HCT116 (cell line): ENCODE measurements around the gene CDKAL1. TPM values are rescaled to one million over a fixed set of nuclear protein-coding genes. Genes with fewer than 3 reads are reported as not detected.

ENCODE experiments used
- ATAC-seq: fragments of 200-7000 bp; cut with Tn5 transposase; 2 replicates; pipeline ENCODE4 v1.9.1; 2020; ENCODE audit warnings: mild to moderate bottlenecking, moderate library complexity
- BruUV-seq: library from RNA; stranded (reverse); fragments of 400-500 nt; replicated peaks from 2 replicates; lab custom pipeline; 2021; lab: Mats Ljungman, UMichigan
- CTCF ChIA-PET: fragments of 300-600 bp; sonication (Branson Sonifier 250); formaldehyde crosslinking; loops from one replicate; lab custom pipeline; 2021; ENCODE audit warnings: antibody characterized with exemption; lab: Charles Lee
- POLR2A ChIA-PET: fragments of 300-600, 350-600 bp; sonication (Branson Sonifier 250); formaldehyde crosslinking; loops from one replicate; lab custom pipeline; 2021; ENCODE audit warnings: antibody characterized with exemption; lab: Charles Lee
- RAD21 ChIA-PET, 2 experiments: fragments of 300-600 bp; sonication (Branson Sonifier 250); formaldehyde crosslinking; loops; one replicate each; lab custom pipeline; 2023; ENCODE audit warnings: low total read pairs in 2 of 2; ENCODE audit not compliant: uncharacterized antibody in 2 of 2, unreplicated experiment in 2 of 2, low non-redundant PET in 1 of 2; lab: Charles Lee
- DNase-seq: peaks from one replicate; pipeline ENCODE4 v3.0.0-alpha.2; 2010; ENCODE audit warnings: low read depth, low spot score
- H2AFZ ChIP-seq: fragments of 200-600 bp; shearing (Covaris generic), sonication (generic); 2 replicates; pipeline ENCODE4 v1.6.1; 2017; ENCODE audit warnings: low read depth, mixed run types, mixed read lengths, antibody characterized with exemption, low read length; ENCODE audit not compliant: poor library complexity, severe bottlenecking
- H3K27ac ChIP-seq: 2 replicates; pipeline ENCODE4 v1.5.1; 2012; ENCODE audit warnings: low read depth, low read length
- H3K27me3 ChIP-seq: fragments of 200-600 bp; sonication (generic); 2 replicates; pipeline ENCODE4 v1.6.1; 2016; ENCODE audit warnings: mixed run types, low read length, mixed read lengths; ENCODE audit not compliant: insufficient read depth
- H3K36me3 ChIP-seq, 2 experiments: fragments of 200-500 bp in 1 of 2; fragments of 200-600 bp in 1 of 2; sonication (Bioruptor generic) in 1 of 2; sonication (generic) in 1 of 2; 2 replicates each; pipeline versions ENCODE4 v1.5.1 to v1.6.1; 2014 to 2016; ENCODE audit warnings: low read length in 2 of 2, inconsistent platforms in 1 of 2, mixed read lengths in 1 of 2, mixed run types in 1 of 2; ENCODE audit not compliant: insufficient read depth in 2 of 2, control insufficient read depth in 1 of 2
- H3K4me1 ChIP-seq, 2 experiments: fragments of 200-600 bp in 1 of 2; sonication (generic) in 1 of 2; 2 replicates each; pipeline versions ENCODE4 v1.5.1 to v1.6.1; 2012 to 2017; ENCODE audit warnings: low read length in 2 of 2, inconsistent platforms in 1 of 2, mild to moderate bottlenecking in 1 of 2, mixed read lengths in 1 of 2, mixed run types in 1 of 2, moderate library complexity in 1 of 2; ENCODE audit not compliant: insufficient read depth in 2 of 2, control insufficient read depth in 1 of 2
- H3K4me2 ChIP-seq: fragments of 200-600 bp; sonication (generic); 2 replicates; pipeline ENCODE4 v1.6.1; 2017; ENCODE audit warnings: mixed run types, low read length, mixed read lengths
- H3K4me3 ChIP-seq, 2 experiments: fragments of 200-600 bp in 1 of 2; sonication (generic) in 1 of 2; replicated peaks in 1 of 2; 2 replicates each; pipeline ENCODE4 v1.5.1; 2011 to 2016; ENCODE audit warnings: low read length in 2 of 2, control low read depth in 1 of 2, low read depth in 1 of 2, mild to moderate bottlenecking in 1 of 2, mixed read lengths in 1 of 2, mixed run types in 1 of 2
- H3K79me2 ChIP-seq: fragments of 200-600 bp; sonication (generic); 2 replicates; pipeline ENCODE4 v1.6.1; 2017; ENCODE audit warnings: mild to moderate bottlenecking, mixed run types, low read length, moderate library complexity, mixed read lengths; ENCODE audit not compliant: insufficient read depth
- H3K9ac ChIP-seq: fragments of 200-600 bp; sonication (generic); 2 replicates; pipeline ENCODE4 v1.6.1; 2016; ENCODE audit warnings: low read length, mixed read lengths
- H3K9me2 ChIP-seq: fragments of 200-600 bp; sonication (generic), shearing (Covaris generic); 2 replicates; pipeline ENCODE4 v1.6.1; 2017; ENCODE audit warnings: mixed run types, mild to moderate bottlenecking, moderate library complexity; ENCODE audit not compliant: insufficient read depth
- H3K9me3 ChIP-seq, 2 experiments: fragments of 200-500 bp in 1 of 2; fragments of 200-600 bp in 1 of 2; sonication (Bioruptor generic) in 1 of 2; sonication (generic) in 1 of 2; 2 replicates each; pipeline ENCODE4 v1.6.1; 2014 to 2017; ENCODE audit warnings: low read length in 2 of 2, mixed read lengths in 2 of 2, inconsistent platforms in 1 of 2, low read depth in 1 of 2, mild to moderate bottlenecking in 1 of 2, mixed run types in 1 of 2, moderate library complexity in 1 of 2; ENCODE audit not compliant: control insufficient read depth in 1 of 2, insufficient read depth in 1 of 2
- H4K20me1 ChIP-seq: fragments of 200-600 bp; sonication (generic), shearing (Covaris generic); 2 replicates; pipeline ENCODE4 v1.6.1; 2017; ENCODE audit warnings: mixed run types, mild to moderate bottlenecking, moderate library complexity; ENCODE audit not compliant: insufficient read depth
- CBX3 ChIP-seq: IDR thresholded peaks from 2 replicates; pipeline ENCODE4 v1.6.1; 2012; ENCODE audit warnings: low read depth
- CEBPB ChIP-seq: IDR thresholded peaks from 2 replicates; pipeline ENCODE4 v1.6.1; 2012; ENCODE audit warnings: low read depth
- EGR1 ChIP-seq: IDR thresholded peaks from 2 replicates; pipeline ENCODE4 v1.6.1; 2012; ENCODE audit warnings: low read depth
- ELF1 ChIP-seq: IDR thresholded peaks from 2 replicates; pipeline ENCODE4 v1.6.1; 2012; ENCODE audit warnings: low read depth, borderline replicate concordance
- EZH2 ChIP-seq: fragments of 200-600 bp; sonication (generic); IDR thresholded peaks from 2 replicates; pipeline ENCODE4 v1.6.1; 2017; ENCODE audit warnings: antibody characterized with exemption, mixed run types
- EZH2phosphoT487 ChIP-seq: fragments of 200-600 bp; IDR thresholded peaks from 2 replicates; pipeline ENCODE4 v1.6.1; 2018; ENCODE audit warnings: antibody characterized with exemption, borderline replicate concordance
- JUND ChIP-seq: IDR thresholded peaks from 2 replicates; pipeline ENCODE4 v1.6.1; 2012
- MAX ChIP-seq: IDR thresholded peaks from 2 replicates; pipeline ENCODE4 v1.6.1; 2012
- POLR2A ChIP-seq: IDR thresholded peaks from 2 replicates; pipeline ENCODE4 v1.7.0; 2011; ENCODE audit warnings: borderline replicate concordance; ENCODE audit not compliant: insufficient read depth, insufficient read length; ENCODE audit errors: extremely low read depth
- POLR2AphosphoS5 ChIP-seq: IDR thresholded peaks from 2 replicates; pipeline ENCODE4 v1.6.1; 2011; ENCODE audit warnings: mild to moderate bottlenecking, low read depth, low read length, moderate library complexity
- RAD21 ChIP-seq: IDR thresholded peaks from 2 replicates; pipeline ENCODE4 v1.6.1; 2012; ENCODE audit warnings: low read depth, mild to moderate bottlenecking
- SIN3A ChIP-seq: IDR thresholded peaks from 2 replicates; pipeline ENCODE4 v1.6.1; 2012; ENCODE audit warnings: low read depth
- SP1 ChIP-seq: IDR thresholded peaks from 2 replicates; pipeline ENCODE4 v1.6.1; 2012; ENCODE audit warnings: low read depth
- SRF ChIP-seq: IDR thresholded peaks from 2 replicates; pipeline ENCODE4 v1.6.1; 2012; ENCODE audit warnings: low read depth
- TCF7L2 ChIP-seq: IDR thresholded peaks from 2 replicates; pipeline ENCODE4 v1.7.0; 2011; ENCODE audit warnings: borderline replicate concordance, inconsistent platforms; ENCODE audit not compliant: insufficient read depth, insufficient read length; ENCODE audit errors: extremely low read depth
- ZFX ChIP-seq: fragments of 450-650 bp; IDR thresholded peaks from 2 replicates; pipeline ENCODE4 v1.6.1; 2017
- intact Hi-C: fragments of 100-400 bp; cut with micrococcal nuclease; formaldehyde crosslinking; loops from 2 replicates; pipeline ENCODE4 v1.10.0; 2022
- total RNA-seq: library from RNA; stranded (reverse); gene quantifications from one replicate; pipeline ENCODE4 v1.2.1, GENCODE V29; 2021; ENCODE audit not compliant: unreplicated experiment
- TF ChIP-seq, protein P1 (sequence below): IDR thresholded peaks from 2 replicates; pipeline ENCODE4 v1.6.1; 2011; ENCODE audit warnings: mild to moderate bottlenecking, low read length, moderate library complexity; ENCODE audit not compliant: insufficient replicate concordance; ENCODE audit errors: extremely low read depth
- TF ChIP-seq, protein P2 (sequence below): IDR thresholded peaks from 2 replicates; pipeline ENCODE4 v1.6.1; 2012; ENCODE audit warnings: low read depth

CDKAL1 gene
- total RNA-seq, 1 experiment from 2014 or later: 14.9 TPM

DNA sequence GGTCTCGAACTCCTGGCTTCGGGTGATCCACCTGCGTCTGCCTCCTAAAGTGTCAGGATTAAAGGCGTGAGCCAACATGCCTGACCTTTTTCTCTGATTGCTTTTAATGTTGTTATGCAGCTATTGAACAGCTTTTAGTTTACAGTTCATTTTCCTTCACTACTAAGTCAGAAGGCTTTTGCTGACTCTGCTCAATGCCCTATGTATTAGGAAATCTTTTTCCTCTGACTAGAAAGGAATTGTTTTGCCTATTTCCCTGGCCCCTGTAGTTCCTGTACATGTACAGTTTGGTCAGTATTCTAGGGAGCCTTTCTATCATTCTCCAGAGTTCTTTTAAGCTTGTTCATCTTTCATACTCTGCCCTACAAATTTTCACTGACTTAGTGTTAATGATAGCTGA lies 280.2 kb downstream of the CDKAL1 start:
- Histone ChIP-seq H3K27me3 (no peaks in the 10 kb centered on the region), H3K9me3 (0 out of 4 replicates have a peak, but pooled peaks cover 0 to 7% of the 10 kb centered on the region in 2 experiments), H3K79me2 (no peaks in the 10 kb centered on the region), H3K9ac (no peak overlapping the region), H4K20me1 (no peaks in the 10 kb centered on the region), H3K4me3 (no peak overlapping the region), H3K4me1 (peaks cover 19 to 20% of the 10 kb centered on the region in 2 experiments; a peak in 3 of 4 replicates), H2AFZ (no peak overlapping the region), H3K27ac (no peak overlapping the region), H3K36me3 (no peaks in the 10 kb centered on the region), H3K9me2 (no peaks in the 10 kb centered on the region), H3K4me2 (no peak overlapping the region)
- ChIA-PET CTCF (no interaction called here), RAD21 (no interaction called here), POLR2A (no interaction called here)
- DNase-seq: no peak
- ATAC-seq: no peak
- no TSS peak for BruUV-seq
- TF ChIP-seq CBX3 (no peak), SRF (no peak)
- intact Hi-C loops: no loop called here

DNA sequence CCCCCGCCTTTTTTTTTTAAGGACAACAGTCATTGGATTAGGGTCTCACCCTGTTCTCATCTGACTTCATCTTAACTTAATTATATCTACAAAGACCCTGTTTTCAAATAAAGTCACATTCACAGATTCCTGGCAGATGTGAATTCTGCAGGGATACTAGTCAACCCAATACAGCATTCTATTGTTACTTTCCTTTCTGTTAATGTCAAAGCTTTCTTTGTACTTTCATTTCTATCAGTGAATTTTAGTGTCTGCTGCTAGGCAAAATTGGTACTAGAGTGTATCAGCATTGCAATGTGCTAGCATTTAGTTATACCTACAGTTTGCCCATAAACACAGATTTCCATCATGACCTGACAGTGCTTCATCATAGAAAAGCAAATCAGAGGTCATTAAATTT lies 281.9 kb downstream of the CDKAL1 start:
- no peak overlapping the region for H3K27ac ChIP-seq
- no peaks in the 10 kb centered on the region for H3K36me3 ChIP-seq
- no peaks in the 10 kb centered on the region for H3K79me2 ChIP-seq
- H2AFZ ChIP-seq: no peak overlapping the region
- no peaks in the 10 kb centered on the region for H3K27me3 ChIP-seq
- no peaks in the 10 kb centered on the region for H3K9me2 ChIP-seq
- no TSS peak for BruUV-seq
- peaks cover 7 to 8% of the 10 kb centered on the region in 2 experiments; a peak in 3 of 4 replicates for H3K4me1 ChIP-seq
- ChIA-PET POLR2A (no interaction called here), RAD21 (no interaction called here), CTCF (no interaction called here)
- intact Hi-C loops: no loop called here
- H3K4me3 ChIP-seq: no peak overlapping the region
- no peak for DNase-seq
- H4K20me1 ChIP-seq: no peaks in the 10 kb centered on the region
- H3K4me2 ChIP-seq: no peak overlapping the region
- H3K9me3 ChIP-seq: 0 out of 4 replicates have a peak, but pooled peaks cover 0 to 7% of the 10 kb centered on the region in 2 experiments
- H3K9ac ChIP-seq: no peak overlapping the region
- ATAC-seq: no peak
- TF ChIP-seq POLR2A: no peak
- TF ChIP-seq, protein P1, sequence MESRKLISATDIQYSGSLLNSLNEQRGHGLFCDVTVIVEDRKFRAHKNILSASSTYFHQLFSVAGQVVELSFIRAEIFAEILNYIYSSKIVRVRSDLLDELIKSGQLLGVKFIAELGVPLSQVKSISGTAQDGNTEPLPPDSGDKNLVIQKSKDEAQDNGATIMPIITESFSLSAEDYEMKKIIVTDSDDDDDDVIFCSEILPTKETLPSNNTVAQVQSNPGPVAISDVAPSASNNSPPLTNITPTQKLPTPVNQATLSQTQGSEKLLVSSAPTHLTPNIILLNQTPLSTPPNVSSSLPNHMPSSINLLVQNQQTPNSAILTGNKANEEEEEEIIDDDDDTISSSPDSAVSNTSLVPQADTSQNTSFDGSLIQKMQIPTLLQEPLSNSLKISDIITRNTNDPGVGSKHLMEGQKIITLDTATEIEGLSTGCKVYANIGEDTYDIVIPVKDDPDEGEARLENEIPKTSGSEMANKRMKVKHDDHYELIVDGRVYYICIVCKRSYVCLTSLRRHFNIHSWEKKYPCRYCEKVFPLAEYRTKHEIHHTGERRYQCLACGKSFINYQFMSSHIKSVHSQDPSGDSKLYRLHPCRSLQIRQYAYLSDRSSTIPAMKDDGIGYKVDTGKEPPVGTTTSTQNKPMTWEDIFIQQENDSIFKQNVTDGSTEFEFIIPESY: no peak
- TF ChIP-seq, protein P2, sequence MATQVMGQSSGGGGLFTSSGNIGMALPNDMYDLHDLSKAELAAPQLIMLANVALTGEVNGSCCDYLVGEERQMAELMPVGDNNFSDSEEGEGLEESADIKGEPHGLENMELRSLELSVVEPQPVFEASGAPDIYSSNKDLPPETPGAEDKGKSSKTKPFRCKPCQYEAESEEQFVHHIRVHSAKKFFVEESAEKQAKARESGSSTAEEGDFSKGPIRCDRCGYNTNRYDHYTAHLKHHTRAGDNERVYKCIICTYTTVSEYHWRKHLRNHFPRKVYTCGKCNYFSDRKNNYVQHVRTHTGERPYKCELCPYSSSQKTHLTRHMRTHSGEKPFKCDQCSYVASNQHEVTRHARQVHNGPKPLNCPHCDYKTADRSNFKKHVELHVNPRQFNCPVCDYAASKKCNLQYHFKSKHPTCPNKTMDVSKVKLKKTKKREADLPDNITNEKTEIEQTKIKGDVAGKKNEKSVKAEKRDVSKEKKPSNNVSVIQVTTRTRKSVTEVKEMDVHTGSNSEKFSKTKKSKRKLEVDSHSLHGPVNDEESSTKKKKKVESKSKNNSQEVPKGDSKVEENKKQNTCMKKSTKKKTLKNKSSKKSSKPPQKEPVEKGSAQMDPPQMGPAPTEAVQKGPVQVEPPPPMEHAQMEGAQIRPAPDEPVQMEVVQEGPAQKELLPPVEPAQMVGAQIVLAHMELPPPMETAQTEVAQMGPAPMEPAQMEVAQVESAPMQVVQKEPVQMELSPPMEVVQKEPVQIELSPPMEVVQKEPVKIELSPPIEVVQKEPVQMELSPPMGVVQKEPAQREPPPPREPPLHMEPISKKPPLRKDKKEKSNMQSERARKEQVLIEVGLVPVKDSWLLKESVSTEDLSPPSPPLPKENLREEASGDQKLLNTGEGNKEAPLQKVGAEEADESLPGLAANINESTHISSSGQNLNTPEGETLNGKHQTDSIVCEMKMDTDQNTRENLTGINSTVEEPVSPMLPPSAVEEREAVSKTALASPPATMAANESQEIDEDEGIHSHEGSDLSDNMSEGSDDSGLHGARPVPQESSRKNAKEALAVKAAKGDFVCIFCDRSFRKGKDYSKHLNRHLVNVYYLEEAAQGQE: no peak
- no peak for TF ChIP-seq SIN3A
- TF ChIP-seq MAX: no peak
- TF ChIP-seq SRF: no peak
- TF ChIP-seq SP1: no peak
- no peak for TF ChIP-seq EZH2phosphoT487
- TF ChIP-seq JUND: no peak
- no peak for TF ChIP-seq TCF7L2
- TF ChIP-seq ZFX: no peak
- TF ChIP-seq EGR1: no peak
- TF ChIP-seq CEBPB: no peak
- TF ChIP-seq POLR2AphosphoS5: no peak
- no peak for TF ChIP-seq EZH2
- no peak for TF ChIP-seq CBX3
- no peak for TF ChIP-seq ELF1
- no peak for TF ChIP-seq RAD21
